SKM-1 treated with dmso at 0.1 percent for 144 hours (cell line): ENCODE results near the gene MGMT.

ENCODE experiments used
- DNase-seq: peaks from one replicate; lab custom pipeline; 2025; ENCODE audit not compliant: unreplicated experiment; lab: John Stamatoyannopoulos, UW

MGMT gene

DNA sequence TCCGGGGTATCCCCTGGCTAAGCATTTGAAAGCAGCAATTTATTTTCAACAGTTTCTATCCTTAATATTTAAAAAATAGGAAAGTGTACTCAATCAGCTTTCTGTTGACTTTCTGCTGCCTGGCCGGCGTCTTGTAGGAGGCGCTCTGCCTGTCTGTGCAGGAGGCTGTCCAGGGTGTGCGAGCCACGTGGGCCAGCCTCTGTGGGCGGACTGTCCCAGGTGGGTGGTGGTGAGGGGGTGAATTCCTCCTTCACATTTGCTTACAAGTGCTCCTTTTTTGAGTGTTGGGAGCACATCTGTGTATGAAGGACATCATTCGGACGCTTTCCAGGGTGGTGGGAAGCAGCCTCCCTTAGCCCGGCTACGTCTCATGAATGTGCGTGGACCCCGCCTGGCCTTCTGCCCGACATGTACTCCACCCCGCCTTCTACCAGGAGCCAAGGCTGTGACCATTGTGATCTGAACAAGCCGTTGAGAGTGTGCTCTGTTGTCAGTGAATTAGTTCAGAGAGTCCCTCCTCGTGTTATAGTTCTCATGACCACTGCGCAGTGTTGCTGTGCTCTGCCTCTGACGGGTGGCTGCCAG is 114.9 kb downstream of the MGMT start:
- DNase-seq, result no peak

- no peak for DNase-seq
Observed at GRCh38 chr10:129583831-129584230, 116.8 kb downstream of the MGMT start.

DNA sequence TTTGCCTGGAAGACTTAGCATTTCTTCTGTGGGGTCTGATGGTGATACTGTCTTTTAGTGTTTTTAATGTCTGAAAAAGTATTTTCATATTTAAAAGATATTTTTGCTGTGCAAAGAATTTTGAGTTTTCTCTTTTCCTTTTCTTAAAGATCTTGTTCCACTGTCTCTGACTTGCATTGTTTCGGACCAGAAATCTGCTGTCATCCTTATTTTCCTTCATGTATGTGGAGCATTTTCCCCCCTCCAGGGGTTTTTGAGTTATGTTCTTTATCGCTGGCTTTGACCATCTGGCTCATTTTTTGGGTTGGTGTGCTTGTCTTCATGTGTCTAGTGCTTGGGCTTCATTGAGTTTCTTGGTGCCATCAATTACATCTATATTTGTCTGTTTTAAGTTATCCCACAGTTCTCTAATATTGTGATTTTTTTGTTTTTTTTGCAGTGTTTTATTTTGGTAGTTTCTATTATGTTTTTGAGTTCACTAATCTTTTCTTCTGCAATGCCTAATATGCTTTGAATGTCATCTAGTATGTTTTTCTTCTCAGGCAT is 119.9 kb downstream of the MGMT start:
- no peak for DNase-seq

DNA sequence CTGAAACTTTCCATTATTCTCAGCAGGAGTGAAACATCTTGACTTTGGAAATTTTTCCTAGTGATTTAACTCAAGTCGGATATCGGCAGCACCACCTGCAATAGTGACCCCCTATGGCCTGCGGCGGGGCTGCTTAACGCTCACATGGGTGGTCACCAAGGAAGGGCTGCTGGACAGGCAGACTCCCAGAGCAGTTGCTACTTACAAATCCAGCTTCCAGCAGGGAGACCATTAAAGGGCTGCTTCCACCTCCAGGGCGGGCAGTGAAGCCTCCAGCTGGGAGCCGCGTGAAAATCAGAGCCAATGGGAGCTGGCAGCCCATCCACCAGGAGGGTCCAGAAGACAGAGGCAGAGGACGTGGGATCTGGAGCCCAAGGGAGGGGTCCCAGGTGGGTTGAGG is 122.5 kb downstream of the MGMT start:
- no peak for DNase-seq

- DNase-seq, result no peak
Observed at GRCh38 chr10:129593953-129594352, 126.9 kb downstream of the MGMT start.

DNA sequence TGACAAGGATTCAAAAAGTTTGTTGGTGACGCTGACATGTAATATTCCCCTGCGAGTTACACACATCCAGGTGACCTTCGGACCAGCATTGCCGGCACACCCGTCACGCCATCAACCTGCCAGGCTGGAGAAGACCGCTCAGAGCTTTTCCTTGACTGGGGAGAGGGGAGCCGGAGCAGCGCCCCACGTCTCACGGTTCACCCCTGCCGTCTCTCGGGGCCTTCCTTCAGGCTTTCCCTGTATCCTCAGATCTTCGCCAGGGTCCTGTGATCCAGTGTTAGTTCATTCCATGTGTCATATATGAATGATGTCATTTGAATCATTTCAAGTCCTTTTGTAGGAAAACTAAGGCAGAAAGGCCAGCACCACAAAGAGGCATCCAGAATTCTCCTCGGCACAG is 127.8 kb downstream of the MGMT start:
- no peak for DNase-seq

- DNase-seq, result no peak
Observed at GRCh38 chr10:129598413-129598812, 131.4 kb downstream of the MGMT start.

- DNase-seq, result no peak
Observed at GRCh38 chr10:129599160-129599559, 132.1 kb downstream of the MGMT start.

DNA sequence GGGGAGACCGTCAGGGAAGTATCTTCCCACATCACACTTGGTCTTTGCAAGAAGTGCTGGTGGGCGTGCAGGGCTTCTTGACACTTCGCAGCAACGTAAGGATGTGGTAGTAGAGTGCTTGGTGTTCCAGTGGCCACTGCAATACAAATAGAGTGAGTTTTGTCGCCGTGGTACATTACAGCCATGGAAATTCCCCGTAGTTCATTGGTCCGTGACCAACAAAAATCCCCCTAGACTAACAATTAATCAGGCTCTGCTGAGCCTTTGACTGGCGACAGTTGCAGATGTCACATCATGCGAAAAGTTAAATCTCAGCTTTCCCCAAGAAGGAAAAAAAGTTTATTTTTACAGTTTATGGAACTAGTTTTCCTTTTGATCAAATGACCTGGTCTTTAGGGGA is 134.7 kb downstream of the MGMT start:
- no peak for DNase-seq

- DNase-seq, result no peak
Observed at GRCh38 chr10:129602938-129603535, 136.0 kb downstream of the MGMT start.

- no peak for DNase-seq
Observed at GRCh38 chr10:129604333-129605032, 137.4 kb downstream of the MGMT start.

DNA sequence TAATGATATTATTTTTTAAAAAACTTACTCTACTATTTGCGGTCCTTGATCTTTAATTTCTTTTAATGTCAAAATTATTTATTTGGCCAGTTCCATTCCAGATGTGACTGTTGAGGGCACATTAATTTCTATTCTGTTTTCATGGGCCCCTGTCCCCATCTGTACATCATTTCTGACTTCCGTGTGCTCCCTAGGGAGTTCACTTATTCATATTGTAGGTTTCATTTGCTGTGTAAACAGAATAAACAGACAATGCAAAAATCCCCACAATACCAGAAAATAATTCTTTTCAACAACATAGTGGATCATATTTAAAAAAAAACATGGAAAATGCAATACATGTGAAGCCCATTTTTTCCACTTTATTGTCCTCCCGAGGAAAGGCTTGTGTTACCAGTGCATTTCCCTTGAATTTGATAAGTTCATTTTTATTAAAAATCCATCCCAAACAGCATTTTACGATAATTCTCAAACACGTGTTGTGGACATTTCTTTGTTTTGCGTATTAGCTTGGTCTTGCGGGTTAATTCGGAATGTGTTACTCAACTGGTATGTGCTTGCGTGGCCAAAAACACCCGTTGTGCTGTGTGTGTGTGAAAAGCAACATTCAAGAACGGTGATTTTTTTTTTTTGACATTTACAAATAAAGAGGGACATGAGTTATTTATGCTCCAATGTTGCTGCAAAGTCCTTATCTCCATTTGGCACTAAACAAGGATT is 138.4 kb downstream of the MGMT start:
- no peak for DNase-seq

DNA sequence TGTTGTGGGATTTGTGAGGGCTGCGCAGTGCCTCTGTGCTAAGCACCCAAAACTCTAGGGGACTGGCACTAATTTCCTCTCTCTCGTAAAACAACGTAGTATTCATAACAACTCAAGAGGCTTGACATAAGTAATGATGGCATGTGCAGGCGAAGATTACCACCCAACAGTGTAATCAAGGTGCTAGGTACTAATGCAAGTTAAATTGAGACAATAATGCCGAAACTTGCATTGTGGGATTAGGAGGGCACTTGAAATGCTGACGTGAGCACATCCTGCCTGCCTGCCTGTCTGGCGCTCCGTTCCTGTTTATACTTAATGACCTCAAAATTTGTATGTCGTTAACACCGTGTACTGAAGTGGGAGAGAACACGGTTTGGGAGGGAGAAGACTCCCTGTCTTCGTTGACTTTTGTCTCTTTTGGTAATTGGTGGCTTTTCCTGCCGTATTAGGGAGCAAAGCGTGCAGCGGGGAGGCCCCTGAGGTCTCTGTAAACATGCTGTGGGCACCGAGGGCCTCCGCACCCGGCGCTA is 139.0 kb downstream of the MGMT start:
- no peak for DNase-seq

- no peak for DNase-seq
Observed at GRCh38 chr10:129607607-129608109, 140.6 kb downstream of the MGMT start.

GRCh38 chr10:129608653-129609052 is 141.6 kb downstream of the MGMT start:
- DNase-seq, result no peak

- DNase-seq, result no peak
Observed at GRCh38 chr10:129609551-129609950, 142.5 kb downstream of the MGMT start.

DNA sequence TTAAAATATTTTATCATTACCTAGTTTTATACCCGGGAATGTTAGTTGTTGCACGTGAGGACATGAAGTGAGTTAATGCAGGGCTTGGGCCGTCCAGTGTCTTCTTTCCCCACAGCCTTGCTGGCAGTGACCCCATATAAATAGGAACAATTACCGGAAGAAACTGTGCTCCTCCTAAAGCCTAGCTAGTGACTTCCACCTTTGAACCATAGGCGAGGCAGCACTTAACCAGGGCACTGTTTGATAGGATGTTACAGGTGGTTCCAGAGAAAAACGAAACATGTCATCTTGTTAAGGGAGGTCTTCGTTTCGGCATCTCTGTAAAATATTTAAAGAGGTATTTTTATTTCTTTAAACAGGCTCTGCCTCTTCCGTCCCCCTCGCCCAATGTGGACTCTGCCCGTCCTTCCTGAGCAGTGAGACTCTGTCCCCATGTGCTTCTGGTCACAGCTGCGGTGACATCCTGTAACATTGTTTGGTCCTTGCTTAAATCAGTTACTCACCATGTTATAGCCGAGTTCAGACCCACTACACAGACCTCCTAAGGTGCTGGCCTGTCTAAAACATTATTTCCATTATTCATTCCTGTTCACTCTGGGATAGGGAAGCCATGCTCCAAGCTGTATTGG is 145.6 kb downstream of the MGMT start:
- DNase-seq, result no peak

GRCh38 chr10:129613377-129613980 is 146.4 kb downstream of the MGMT start:
- no peak for DNase-seq

DNA sequence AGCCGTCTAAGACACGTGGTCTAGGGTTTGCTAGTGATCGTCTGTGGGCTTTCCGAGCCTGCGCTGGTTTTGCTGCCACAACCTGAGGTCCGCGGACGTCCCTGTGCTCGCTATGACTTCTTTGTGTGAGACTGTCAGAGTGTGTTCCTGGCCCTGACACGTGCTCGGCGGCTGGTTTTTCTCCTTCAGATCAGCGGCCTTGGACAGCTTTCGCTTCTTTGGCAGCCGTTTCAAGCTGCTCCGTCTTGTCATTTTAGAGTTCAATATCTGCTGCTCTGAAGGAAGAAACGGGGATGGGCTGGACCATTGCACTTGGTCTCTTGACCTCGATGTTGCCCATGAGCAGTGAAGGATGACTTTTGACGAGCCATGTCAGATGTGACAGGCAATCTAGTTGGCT is 147.3 kb downstream of the MGMT start:
- no peak for DNase-seq

GRCh38 chr10:129615381-129615780 is 148.3 kb downstream of the MGMT start:
- no peak for DNase-seq
